Measurements from ENCODE around the gene DOK6.

Gene DOK6

GRCh38 chr18:69689121-69689759, 288.6 kb downstream of the DOK6 start:
- no peak for DNase-seq (ENCODE audit: low spot score)

- no peak for DNase-seq (ENCODE audit: low spot score)
Measured at GRCh38 chr18:69691008-69691760, 290.5 kb downstream of the DOK6 start.

- no peak for DNase-seq (ENCODE audit: low spot score)
Measured at GRCh38 chr18:69697069-69697468, 296.4 kb downstream of the DOK6 start.

GRCh38 chr18:69697689-69698088, 297.0 kb downstream of the DOK6 start:
- no peak for DNase-seq (ENCODE audit: low spot score)

GRCh38 chr18:69701305-69701704, 300.6 kb downstream of the DOK6 start:
- no peak for DNase-seq (ENCODE audit: low spot score)

GRCh38 chr18:69703461-69703860, 302.8 kb downstream of the DOK6 start:
- DNase-seq (ENCODE audit: low spot score) = no peak

- no peak for DNase-seq (ENCODE audit: low spot score)
Measured at GRCh38 chr18:69705987-69706386, 305.3 kb downstream of the DOK6 start.

- no peak for DNase-seq (ENCODE audit: low spot score)
Measured at GRCh38 chr18:69708844-69709243, 308.2 kb downstream of the DOK6 start.

- DNase-seq (ENCODE audit: low spot score) = no peak
Measured at GRCh38 chr18:69715191-69715795, 314.6 kb downstream of the DOK6 start.

- no peak for DNase-seq (ENCODE audit: low spot score)
Measured at GRCh38 chr18:69717586-69717985, 316.9 kb downstream of the DOK6 start.

GRCh38 chr18:69718912-69719547, 318.3 kb downstream of the DOK6 start:
- no peak for DNase-seq (ENCODE audit: low spot score)

GRCh38 chr18:69720422-69720821, 319.7 kb downstream of the DOK6 start:
- DNase-seq (ENCODE audit: low spot score) = no peak

- DNase-seq (ENCODE audit: low spot score) = no peak
Measured at GRCh38 chr18:69723434-69723833, 322.7 kb downstream of the DOK6 start.

GRCh38 chr18:69725009-69725408, 324.3 kb downstream of the DOK6 start:
- no peak for DNase-seq (ENCODE audit: low spot score)

GRCh38 chr18:69725855-69726508, 325.3 kb downstream of the DOK6 start:
- no peak for DNase-seq (ENCODE audit: low spot score)

- DNase-seq (ENCODE audit: low spot score) = no peak
Measured at GRCh38 chr18:69727912-69728572, 327.4 kb downstream of the DOK6 start.

- no peak for DNase-seq (ENCODE audit: low spot score)
Measured at GRCh38 chr18:69730664-69731063, 330.0 kb downstream of the DOK6 start.

- no peak for DNase-seq (ENCODE audit: low spot score)
Measured at GRCh38 chr18:69734536-69734935, 333.8 kb downstream of the DOK6 start.

- DNase-seq (ENCODE audit: low spot score) = no peak
Measured at GRCh38 chr18:69736730-69737129, 336.0 kb downstream of the DOK6 start.

GRCh38 chr18:69737851-69738250, 337.2 kb downstream of the DOK6 start:
- DNase-seq (ENCODE audit: low spot score) = no peak

GRCh38 chr18:69747388-69747787, 346.7 kb downstream of the DOK6 start:
- no peak for DNase-seq (ENCODE audit: low spot score)

All from hematopoietic multipotent progenitor cell treated with erythropoietin and hydrocortisone succinate and interleukin-3 and kit ligand, for 15 days (in vitro differentiated cells).